Effector CD8-positive, alpha-beta T cell (primary cell): Measurements from ENCODE around the gene ZNF43.
A peak's percentile ranks its signal among the peaks of the same experiment; 100 is the strongest.
"Not testable (repeated sequence)": the region's sequence is repeated elsewhere in the genome, so short reads cannot be mapped to it uniquely, and the experiment has no call there.

Experiments used
- DNase-seq: peaks from one replicate; lab custom pipeline; 2025; lab: John Stamatoyannopoulos, UW
- total RNA-seq, 4 experiments: gene quantifications; one replicate each; lab custom pipeline; 2026; lab: John Stamatoyannopoulos, UW

ZNF43 gene
- 30.1 to 52.3 (median 48.5) reads per million in 4 experiments for total RNA-seq

GRCh38 chr19:21835810-21836444 is at the start of gene ZNF43:
ZNF43 (minus strand) TSS chr19:21836182; CDS start chr19:21836038, 144 bp downstream.
- peak; percentile 90 for DNase-seq

- not testable (repeated sequence) for DNase-seq
Observed at GRCh38 chr19:21885516-21885915, 49.5 kb upstream of the ZNF43 start.

- not testable (repeated sequence) for DNase-seq
Observed at GRCh38 chr19:21884786-21885185, 48.8 kb upstream of the ZNF43 start.

GRCh38 chr19:21883516-21883915 is 47.5 kb upstream of the ZNF43 start:
- DNase-seq: no peak

- not testable (repeated sequence) for DNase-seq
Observed at GRCh38 chr19:21880761-21881160, 44.8 kb upstream of the ZNF43 start.

GRCh38 chr19:21878646-21879045 is 42.7 kb upstream of the ZNF43 start:
- DNase-seq: no peak

- DNase-seq: no peak
Observed at GRCh38 chr19:21877976-21878375, 42.0 kb upstream of the ZNF43 start.

- DNase-seq: not testable (repeated sequence)
Observed at GRCh38 chr19:21876608-21877007, 40.6 kb upstream of the ZNF43 start.

- no peak for DNase-seq
Observed at GRCh38 chr19:21856773-21857514, 21.0 kb upstream of the ZNF43 start.

- peak; percentile 91 for DNase-seq
Observed at GRCh38 chr19:21851596-21852345, 15.8 kb upstream of the ZNF43 start.

GRCh38 chr19:21850656-21851255 is 14.8 kb upstream of the ZNF43 start:
- no peak for DNase-seq

GRCh38 chr19:21848706-21849105 is 12.7 kb upstream of the ZNF43 start:
- DNase-seq: no peak

GRCh38 chr19:21843081-21843480 is 7.1 kb upstream of the ZNF43 start:
- DNase-seq: no peak

GRCh38 chr19:21841488-21842097 is 5.6 kb upstream of the ZNF43 start:
- no peak for DNase-seq

- no peak for DNase-seq
Observed at GRCh38 chr19:21841081-21841480, 5.1 kb upstream of the ZNF43 start.

- DNase-seq: no peak
Observed at GRCh38 chr19:21839976-21840375, 4.0 kb upstream of the ZNF43 start.

GRCh38 chr19:21838646-21839045 is 2.7 kb upstream of the ZNF43 start:
- no peak for DNase-seq

- no peak for DNase-seq
Observed at GRCh38 chr19:21835429-21835809, 563 bp downstream of the ZNF43 start.

GRCh38 chr19:21833733-21834132 is 2.2 kb downstream of the ZNF43 start:
- DNase-seq: no peak

- no peak for DNase-seq
Observed at GRCh38 chr19:21824679-21825078, 11.3 kb downstream of the ZNF43 start.

- DNase-seq: no peak
Observed at GRCh38 chr19:21823224-21823623, 12.8 kb downstream of the ZNF43 start.

GRCh38 chr19:21812448-21812847 is 23.5 kb downstream of the ZNF43 start:
- no peak for DNase-seq
